Measurements from ENCODE around the gene ARHGAP6.

The ARHGAP6 gene

GRCh38 chrX:11148401-11148800 lies 517.3 kb downstream of the ARHGAP6 start:
- H3K36me3 ChIP-seq (replicated peaks; ENCODE audit: insufficient read depth, low read length): no peaks in the 10 kb centered on the region; the same call in 1 of the 2 replicates
- H2AFZ ChIP-seq (ENCODE audit: low read length): no peak overlapping the region
- H3K4me3 ChIP-seq (ENCODE audit: low read length): no peak overlapping the region
- H4K20me1 ChIP-seq (ENCODE audit: insufficient read depth, low read length): no peaks in the 10 kb centered on the region
- peaks cover 15% of the 10 kb centered on the region for H3K4me1 ChIP-seq (ENCODE audit: low read length)
- H3K79me2 ChIP-seq (ENCODE audit: low read length): no peaks in the 10 kb centered on the region
- no peak for DNase-seq
- H3K4me2 ChIP-seq (ENCODE audit: low read depth, low read length): no peak overlapping the region
- H3K9me2 ChIP-seq (replicated peaks; ENCODE audit: insufficient read depth, low read length): no peaks in the 10 kb centered on the region
- H3K9ac ChIP-seq (ENCODE audit: low read length): no peak overlapping the region
- H3K27ac ChIP-seq (ENCODE audit: low read length): no peak overlapping the region
- H3K9me3 ChIP-seq (replicated peaks; ENCODE audit: insufficient read depth, low read length): no peaks in the 10 kb centered on the region
- no peaks in the 10 kb centered on the region for H3K27me3 ChIP-seq (replicated peaks; ENCODE audit: insufficient read depth, low read length)
- 0 out of 2 replicates have a peak, but pooled peaks cover 2% of the 10 kb centered on the region for H3F3A ChIP-seq (ENCODE audit: insufficient read depth, low read length)
- no peak for TF ChIP-seq CTCF (IDR thresholded peaks at IDR 0.05; ENCODE audit: low read length)
- TF ChIP-seq EZH2 (optimal IDR thresholded peaks at IDR 0.05; ENCODE audit: low read depth, low read length): no peak
- TF ChIP-seq EZH2phosphoT487 (IDR thresholded peaks at IDR 0.05; ENCODE audit: low read length): no peak

GRCh38 chrX:11146411-11146810 lies 519.3 kb downstream of the ARHGAP6 start:
- H3K4me1 ChIP-seq (ENCODE audit: low read length): peaks cover 15% of the 10 kb centered on the region
- H3K4me3 ChIP-seq (ENCODE audit: low read length): no peak overlapping the region
- no peak overlapping the region for H3K9ac ChIP-seq (ENCODE audit: low read length)
- no peaks in the 10 kb centered on the region for H3K9me2 ChIP-seq (replicated peaks; ENCODE audit: insufficient read depth, low read length)
- TF ChIP-seq EZH2phosphoT487 (IDR thresholded peaks at IDR 0.05; ENCODE audit: low read length) (no peak), CTCF (IDR thresholded peaks at IDR 0.05; ENCODE audit: low read length) (no peak), EZH2 (optimal IDR thresholded peaks at IDR 0.05; ENCODE audit: low read depth, low read length) (no peak)
- H3K27me3 ChIP-seq (replicated peaks; ENCODE audit: insufficient read depth, low read length): no peaks in the 10 kb centered on the region
- no peak overlapping the region for H3K27ac ChIP-seq (ENCODE audit: low read length)
- DNase-seq: no peak
- H3K9me3 ChIP-seq (replicated peaks; ENCODE audit: insufficient read depth, low read length): no peaks in the 10 kb centered on the region
- no peaks in the 10 kb centered on the region for H3K36me3 ChIP-seq (replicated peaks; ENCODE audit: insufficient read depth, low read length)
- 0 out of 2 replicates have a peak, but pooled peaks cover 2% of the 10 kb centered on the region for H3F3A ChIP-seq (ENCODE audit: insufficient read depth, low read length)
- no peaks in the 10 kb centered on the region for H3K79me2 ChIP-seq (ENCODE audit: low read length)
- H2AFZ ChIP-seq (ENCODE audit: low read length): no peak overlapping the region
- no peaks in the 10 kb centered on the region for H4K20me1 ChIP-seq (ENCODE audit: insufficient read depth, low read length)
- H3K4me2 ChIP-seq (ENCODE audit: low read depth, low read length): no peak overlapping the region

GRCh38 chrX:11143931-11144678 lies 521.6 kb downstream of the ARHGAP6 start:
- Histone ChIP-seq H3K9ac (ENCODE audit: low read length) (no peak overlapping the region), H3K36me3 (replicated peaks; ENCODE audit: insufficient read depth, low read length) (no peaks in the 10 kb centered on the region), H3K79me2 (ENCODE audit: low read length) (no peaks in the 10 kb centered on the region), H3K4me3 (ENCODE audit: low read length) (no peak overlapping the region), H3K9me3 (replicated peaks; ENCODE audit: insufficient read depth, low read length) (no peaks in the 10 kb centered on the region), H2AFZ (ENCODE audit: low read length) (no peak overlapping the region), H3K27ac (ENCODE audit: low read length) (no peak overlapping the region), H4K20me1 (ENCODE audit: insufficient read depth, low read length) (no peaks in the 10 kb centered on the region), H3F3A (ENCODE audit: insufficient read depth, low read length) (0 out of 2 replicates have a peak, but pooled peaks cover 2% of the 10 kb centered on the region), H3K4me1 (ENCODE audit: low read length) (peaks cover 15% of the 10 kb centered on the region), H3K4me2 (ENCODE audit: low read depth, low read length) (peak overlapping the region; percentile 41; the same call in 1 of the 2 replicates), H3K27me3 (replicated peaks; ENCODE audit: insufficient read depth, low read length) (no peaks in the 10 kb centered on the region), H3K9me2 (replicated peaks; ENCODE audit: insufficient read depth, low read length) (no peaks in the 10 kb centered on the region)
- peak; percentile 65 for DNase-seq
- TF ChIP-seq CTCF (IDR thresholded peaks at IDR 0.05; ENCODE audit: low read length) (peak; percentile 54), EZH2phosphoT487 (IDR thresholded peaks at IDR 0.05; ENCODE audit: low read length) (no peak), EZH2 (optimal IDR thresholded peaks at IDR 0.05; ENCODE audit: low read depth, low read length) (no peak)
